KG1 (cell line): ENCODE results near the gene CLMP.

ENCODE experiments used
- DNase-seq: peaks from one replicate; lab custom pipeline; 2025; lab: John Stamatoyannopoulos, UW

Gene CLMP

GRCh38 chr11:123195188-123196059 lies at the start of gene CLMP:
CLMP (minus strand) TSS chr11:123195248; CDS start chr11:123194940, 308 bp downstream.
- no peak for DNase-seq

GRCh38 chr11:123241874-123242543 lies 47.0 kb upstream of the CLMP start:
- no peak for DNase-seq

GRCh38 chr11:123241294-123241693 lies 46.2 kb upstream of the CLMP start:
- no peak for DNase-seq

- DNase-seq = no peak
Observed at GRCh38 chr11:123239191-123240150, 44.4 kb upstream of the CLMP start.

- DNase-seq = no peak
Observed at GRCh38 chr11:123238297-123238696, 43.2 kb upstream of the CLMP start.

GRCh38 chr11:123236879-123237278 lies 41.8 kb upstream of the CLMP start:
- DNase-seq = no peak

GRCh38 chr11:123235656-123236261 lies 40.7 kb upstream of the CLMP start:
- DNase-seq = no peak

GRCh38 chr11:123235117-123235655 lies 40.1 kb upstream of the CLMP start:
- DNase-seq = no peak

- DNase-seq = no peak
Observed at GRCh38 chr11:123233975-123234334, 38.9 kb upstream of the CLMP start.

- DNase-seq = no peak
Observed at GRCh38 chr11:123233280-123233974, 38.4 kb upstream of the CLMP start.

GRCh38 chr11:123231777-123232176 lies 36.7 kb upstream of the CLMP start:
- no peak for DNase-seq

- DNase-seq = no peak
Observed at GRCh38 chr11:123231256-123231655, 36.2 kb upstream of the CLMP start.

GRCh38 chr11:123230346-123230745 lies 35.3 kb upstream of the CLMP start:
- DNase-seq = no peak

GRCh38 chr11:123228496-123229163 lies 33.6 kb upstream of the CLMP start:
- DNase-seq = no peak

GRCh38 chr11:123227763-123228495 lies 32.9 kb upstream of the CLMP start:
- no peak for DNase-seq

GRCh38 chr11:123221584-123221983 lies 26.5 kb upstream of the CLMP start:
- DNase-seq = no peak

GRCh38 chr11:123221096-123221561 lies 26.1 kb upstream of the CLMP start:
- no peak for DNase-seq

GRCh38 chr11:123219066-123219690 lies 24.1 kb upstream of the CLMP start:
- DNase-seq = no peak

GRCh38 chr11:123218451-123218850 lies 23.4 kb upstream of the CLMP start:
- no peak for DNase-seq
